ENCODE data around the gene KRTAP5-5.
"Not testable (repeated sequence)": the region's sequence is repeated elsewhere in the genome, so short reads cannot be mapped to it uniquely, and the experiment has no call there.

KRTAP5-5 gene

DNA sequence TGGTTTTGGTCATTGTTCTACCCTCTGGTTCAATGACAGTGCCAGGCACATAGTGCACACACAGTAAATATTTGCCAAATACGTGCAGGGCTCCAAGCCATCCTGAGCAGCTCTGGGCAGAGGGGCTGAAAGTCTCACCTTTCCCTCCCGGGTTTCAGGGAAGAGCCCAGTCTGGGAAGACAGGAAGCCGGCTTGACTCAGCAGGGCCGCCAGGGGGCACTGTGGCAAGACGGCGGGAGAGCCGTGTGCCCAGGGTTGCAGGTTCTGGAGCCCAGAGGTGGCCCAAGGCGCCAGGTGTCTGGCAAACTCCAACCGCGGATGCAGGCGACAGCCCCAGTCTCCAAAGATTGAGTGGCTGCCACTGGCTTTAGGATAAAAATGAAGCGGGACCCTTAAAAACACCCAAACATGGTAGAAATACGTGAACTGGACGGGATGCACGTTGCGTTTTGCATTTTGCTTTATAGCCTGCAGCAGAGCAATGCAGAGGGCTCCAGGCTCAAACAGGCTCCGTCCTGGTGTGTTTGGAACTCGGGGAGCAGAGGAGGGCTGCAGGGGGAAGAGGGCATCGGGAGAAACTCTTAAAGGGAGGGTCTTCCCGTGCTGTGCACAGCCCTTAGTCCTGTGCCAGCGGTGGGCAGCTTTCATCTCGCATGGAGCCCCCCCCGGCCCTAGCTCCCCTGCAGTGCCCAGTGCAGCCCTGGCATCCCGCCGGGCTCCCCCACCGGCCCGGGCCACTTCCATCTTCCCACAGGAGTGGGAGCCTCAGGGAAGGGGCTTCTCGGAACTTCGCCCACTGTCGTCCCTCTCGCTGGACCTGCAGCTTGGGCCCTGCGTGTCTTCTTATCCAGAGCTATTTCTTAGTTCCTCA lies 10.7 kb downstream of the KRTAP5-5 start:
- TF ChIP-seq POLR2A (IDR thresholded peaks at IDR 0.05; ENCODE audit: extremely low read depth, insufficient read length) (no peak), MYC (IDR thresholded peaks at IDR 0.05; ENCODE audit: low read depth, low read length) (no peak)
- TF ChIP-seq, protein P1, sequence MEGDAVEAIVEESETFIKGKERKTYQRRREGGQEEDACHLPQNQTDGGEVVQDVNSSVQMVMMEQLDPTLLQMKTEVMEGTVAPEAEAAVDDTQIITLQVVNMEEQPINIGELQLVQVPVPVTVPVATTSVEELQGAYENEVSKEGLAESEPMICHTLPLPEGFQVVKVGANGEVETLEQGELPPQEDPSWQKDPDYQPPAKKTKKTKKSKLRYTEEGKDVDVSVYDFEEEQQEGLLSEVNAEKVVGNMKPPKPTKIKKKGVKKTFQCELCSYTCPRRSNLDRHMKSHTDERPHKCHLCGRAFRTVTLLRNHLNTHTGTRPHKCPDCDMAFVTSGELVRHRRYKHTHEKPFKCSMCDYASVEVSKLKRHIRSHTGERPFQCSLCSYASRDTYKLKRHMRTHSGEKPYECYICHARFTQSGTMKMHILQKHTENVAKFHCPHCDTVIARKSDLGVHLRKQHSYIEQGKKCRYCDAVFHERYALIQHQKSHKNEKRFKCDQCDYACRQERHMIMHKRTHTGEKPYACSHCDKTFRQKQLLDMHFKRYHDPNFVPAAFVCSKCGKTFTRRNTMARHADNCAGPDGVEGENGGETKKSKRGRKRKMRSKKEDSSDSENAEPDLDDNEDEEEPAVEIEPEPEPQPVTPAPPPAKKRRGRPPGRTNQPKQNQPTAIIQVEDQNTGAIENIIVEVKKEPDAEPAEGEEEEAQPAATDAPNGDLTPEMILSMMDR (IDR thresholded peaks at IDR 0.05; ENCODE audit: low read depth, low read length): peak; percentile 83
- TF ChIP-seq, protein P2, sequence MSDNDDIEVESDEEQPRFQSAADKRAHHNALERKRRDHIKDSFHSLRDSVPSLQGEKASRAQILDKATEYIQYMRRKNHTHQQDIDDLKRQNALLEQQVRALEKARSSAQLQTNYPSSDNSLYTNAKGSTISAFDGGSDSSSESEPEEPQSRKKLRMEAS (IDR thresholded peaks at IDR 0.05; ENCODE audit: low read depth, low read length): no peak
- H3K4me3 ChIP-seq (ENCODE audit: low read depth, low read length): no peak overlapping the region
- peak; percentile 27 for DNase-seq (ENCODE audit: low read depth)

DNA sequence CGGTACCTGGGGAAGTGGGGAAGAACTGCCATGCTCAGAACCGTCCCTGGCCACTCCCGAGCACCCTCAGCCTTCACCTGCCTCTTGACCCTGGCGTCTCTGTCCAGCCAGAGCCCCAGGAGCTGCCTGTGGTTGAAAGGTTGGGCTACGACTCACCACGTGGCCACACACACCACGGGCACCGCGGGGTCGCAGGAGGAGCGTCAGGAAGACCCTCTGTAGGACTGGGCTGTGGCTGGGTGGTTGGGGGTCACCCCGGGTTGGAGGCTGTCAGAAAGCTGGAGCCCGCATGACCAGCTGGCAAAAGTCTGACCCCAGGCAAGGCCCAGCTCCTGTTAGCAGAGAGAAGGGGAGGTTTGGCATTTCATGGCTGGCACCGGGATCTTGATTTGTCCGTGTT lies 11.5 kb downstream of the KRTAP5-5 start:
- H3K4me3 ChIP-seq (ENCODE audit: low read depth, low read length): no peak overlapping the region
- TF ChIP-seq MYC (IDR thresholded peaks at IDR 0.05; ENCODE audit: low read depth, low read length): no peak
- TF ChIP-seq, protein P2 (IDR thresholded peaks at IDR 0.05; ENCODE audit: low read depth, low read length): no peak
- no peak for TF ChIP-seq POLR2A (IDR thresholded peaks at IDR 0.05; ENCODE audit: extremely low read depth, insufficient read length)
- DNase-seq (ENCODE audit: low read depth): no peak

DNA sequence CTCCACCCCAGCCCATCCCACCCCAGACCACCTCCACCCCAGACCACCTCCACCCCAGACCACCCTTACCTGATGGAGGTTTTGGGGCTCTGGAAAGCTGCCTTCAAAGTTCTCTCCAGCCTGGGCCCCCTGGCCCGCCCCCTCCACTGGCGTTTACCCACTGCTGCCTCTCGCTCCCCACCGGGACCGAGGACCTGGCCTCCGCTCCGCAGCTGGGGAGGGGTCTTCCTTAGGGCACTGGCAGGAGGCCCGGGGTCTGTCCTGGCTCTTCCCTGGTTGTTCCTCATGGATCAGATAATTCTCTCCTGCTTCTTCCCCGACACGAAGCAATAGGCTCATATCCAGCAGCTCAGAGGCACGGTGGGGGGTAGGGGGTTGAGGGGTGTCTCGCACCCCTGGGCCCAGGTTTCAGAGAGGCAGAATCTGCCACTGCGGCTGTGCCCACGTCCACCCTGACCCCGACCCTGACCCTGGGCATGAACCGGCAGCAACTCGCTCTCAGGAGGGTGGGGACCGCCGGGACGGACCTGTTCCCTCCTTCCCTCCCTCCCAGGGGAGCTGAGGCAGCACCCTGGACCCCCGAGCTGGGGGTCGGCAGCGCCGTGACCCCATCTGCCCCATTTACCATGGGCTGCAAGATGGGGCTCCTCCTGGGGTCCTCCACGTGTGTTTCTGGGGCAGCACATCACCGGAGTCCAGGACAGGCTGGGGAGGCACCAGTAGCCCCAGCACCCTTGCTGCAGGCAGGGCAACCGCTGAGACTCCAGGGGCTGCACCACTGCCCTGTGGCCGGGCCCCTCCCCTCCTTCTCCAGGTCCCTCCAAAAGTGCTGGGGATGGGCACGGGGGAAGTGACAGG lies 12.9 kb downstream of the KRTAP5-5 start:
- no peak for DNase-seq (ENCODE audit: low read depth)
- no peak overlapping the region for H3K4me3 ChIP-seq (ENCODE audit: low read depth, low read length)
- TF ChIP-seq POLR2A (IDR thresholded peaks at IDR 0.05; ENCODE audit: extremely low read depth, insufficient read length) (no peak), MYC (IDR thresholded peaks at IDR 0.05; ENCODE audit: low read depth, low read length) (no peak)
- TF ChIP-seq, protein P2 (IDR thresholded peaks at IDR 0.05; ENCODE audit: low read depth, low read length): no peak
- TF ChIP-seq, protein P1 (IDR thresholded peaks at IDR 0.05; ENCODE audit: low read depth, low read length): no peak

DNA sequence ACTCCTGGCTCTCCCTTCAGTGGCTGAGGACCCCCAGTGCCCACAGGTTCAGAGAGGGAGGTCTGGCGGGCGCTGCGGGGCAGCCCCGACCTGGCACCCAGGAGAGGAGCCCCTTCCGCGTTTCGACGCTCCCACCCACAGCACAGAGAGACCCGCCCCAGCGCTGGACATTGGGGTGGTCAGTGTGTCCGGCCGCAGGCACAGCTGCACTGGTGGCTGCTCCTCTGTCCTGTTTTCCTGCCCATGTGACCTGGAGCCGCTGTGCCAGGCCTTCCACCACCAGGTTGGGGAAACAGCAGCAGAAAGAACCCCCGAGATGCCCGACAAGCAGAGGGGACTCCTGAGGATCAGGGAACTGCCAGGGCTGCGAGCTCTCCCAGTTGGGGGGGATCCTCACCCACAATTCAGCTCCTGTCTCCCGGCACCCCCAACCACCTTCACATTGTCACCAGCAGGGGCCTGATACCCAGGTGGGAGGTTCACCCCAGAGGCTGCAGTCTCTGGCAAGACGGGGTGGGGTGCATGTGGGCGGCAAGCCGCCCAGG lies 13.6 kb downstream of the KRTAP5-5 start:
- DNase-seq (ENCODE audit: low read depth): no peak
- TF ChIP-seq MYC (IDR thresholded peaks at IDR 0.05; ENCODE audit: low read depth, low read length) (no peak), POLR2A (IDR thresholded peaks at IDR 0.05; ENCODE audit: extremely low read depth, insufficient read length) (no peak)
- TF ChIP-seq, protein P1 (IDR thresholded peaks at IDR 0.05; ENCODE audit: low read depth, low read length): no peak
- TF ChIP-seq, protein P2 (IDR thresholded peaks at IDR 0.05; ENCODE audit: low read depth, low read length): no peak
- H3K4me3 ChIP-seq (ENCODE audit: low read depth, low read length): no peak overlapping the region

- TF ChIP-seq, protein P2 (IDR thresholded peaks at IDR 0.05; ENCODE audit: low read depth, low read length): no peak
- no peak for DNase-seq (ENCODE audit: low read depth)
Measured at GRCh38 chr11:1644601-1645356, 15.2 kb downstream of the KRTAP5-5 start.

GRCh38 chr11:1645357-1645821 lies 15.8 kb downstream of the KRTAP5-5 start:
- no peak for TF ChIP-seq POLR2A (IDR thresholded peaks at IDR 0.05; ENCODE audit: extremely low read depth, insufficient read length)
- TF ChIP-seq, protein P2 (IDR thresholded peaks at IDR 0.05; ENCODE audit: low read depth, low read length): no peak
- TF ChIP-seq, protein P1 (IDR thresholded peaks at IDR 0.05; ENCODE audit: low read depth, low read length): no peak
- TF ChIP-seq MYC (IDR thresholded peaks at IDR 0.05; ENCODE audit: low read depth, low read length): no peak
- DNase-seq (ENCODE audit: low read depth): no peak
- H3K4me3 ChIP-seq (ENCODE audit: low read depth, low read length): no peak overlapping the region

More at GRCh38 chr11:1644601-1645356, 15.2 kb downstream of the KRTAP5-5 start:
- H3K4me3 ChIP-seq (ENCODE audit: low read depth, low read length): no peak overlapping the region

DNA sequence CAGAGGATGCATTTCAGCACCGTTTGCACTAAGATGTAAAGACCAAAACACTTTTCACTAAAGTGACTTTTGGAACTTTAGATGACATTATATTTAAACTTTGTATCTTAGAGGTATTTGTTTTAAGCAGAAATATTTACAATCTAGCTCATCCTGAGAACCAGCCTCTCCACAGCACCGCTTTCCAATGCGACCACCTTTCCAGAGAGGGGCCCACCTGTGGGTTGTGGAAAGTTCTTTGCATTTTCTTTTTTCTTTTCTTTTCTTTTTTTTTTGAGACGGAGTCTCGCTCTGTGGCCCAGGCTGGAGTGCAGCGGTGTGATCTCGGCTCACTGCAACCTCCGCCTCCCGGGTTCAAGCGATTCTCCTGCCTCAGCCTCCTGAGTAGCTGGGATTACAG lies 17.0 kb downstream of the KRTAP5-5 start:
- DNase-seq (ENCODE audit: low read depth): not testable (repeated sequence)

More for the DNA sequence above, 17.0 kb downstream of the KRTAP5-5 start:
- H3K4me3 ChIP-seq (ENCODE audit: low read depth, low read length): not testable (repeated sequence)
